Mucosa of gallbladder (tissue), 1 donor: ENCODE results near the gene RAP1GAP2. TPM values are rescaled to one million over a fixed set of nuclear protein-coding genes. Genes with fewer than 3 reads are reported as not detected.
"Not testable (repeated sequence)": the region's sequence is repeated elsewhere in the genome, so short reads cannot be mapped to it uniquely, and the experiment has no call there.

Experiments
- DNase-seq: peaks from one replicate; pipeline ENCODE4 v3.0.0-alpha.2; 2020; ENCODE audit warnings: low spot score
- total RNA-seq: library from RNA; stranded (reverse); gene quantifications from one replicate; pipeline ENCODE4 v1.2.1, GENCODE V29; 2021
- donor health status: DM: no; HTN: no; CAD: no.

RAP1GAP2 gene
- total RNA-seq, 1 donor from 2014 or later, result 32.8 TPM

DNA sequence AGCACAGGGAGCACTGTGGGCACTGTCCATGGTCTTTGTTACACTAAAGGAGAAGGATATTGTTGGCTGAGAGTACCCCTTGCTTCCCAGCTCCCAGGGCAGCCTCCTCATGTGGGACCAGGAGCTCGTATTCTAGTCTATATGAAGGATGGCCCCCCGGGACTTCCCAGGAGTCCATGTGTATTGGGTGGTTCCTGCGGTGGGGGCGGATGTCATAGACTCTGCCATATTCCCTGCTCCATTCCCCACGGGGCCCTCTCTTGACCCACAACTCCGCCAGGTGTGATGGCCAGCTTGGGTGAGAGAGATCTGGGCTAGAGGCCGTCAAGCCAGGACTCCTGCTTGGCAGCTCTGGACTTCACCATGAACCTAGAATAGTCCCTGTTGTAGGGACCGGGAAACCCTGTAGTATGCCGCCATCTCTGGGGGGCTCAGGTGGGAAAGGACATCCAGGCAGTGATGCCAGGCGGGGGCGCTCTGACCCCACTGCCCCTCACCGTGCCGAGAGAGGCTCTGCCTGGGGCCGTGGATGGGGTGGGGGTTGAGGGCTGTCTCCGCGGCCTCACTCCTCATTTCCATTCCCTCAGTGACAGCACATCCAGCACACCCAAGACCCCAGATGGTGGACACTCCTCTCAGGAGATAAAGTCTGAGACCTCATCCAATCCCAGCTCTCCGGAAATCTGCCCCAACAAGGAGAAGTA is 229.3 kb downstream of the RAP1GAP2 start:
- no peak for DNase-seq

- no peak for DNase-seq
Measured at GRCh38 chr17:3026125-3026855, 230.1 kb downstream of the RAP1GAP2 start.

- no peak for DNase-seq
Measured at GRCh38 chr17:3026856-3027751, 230.9 kb downstream of the RAP1GAP2 start.

DNA sequence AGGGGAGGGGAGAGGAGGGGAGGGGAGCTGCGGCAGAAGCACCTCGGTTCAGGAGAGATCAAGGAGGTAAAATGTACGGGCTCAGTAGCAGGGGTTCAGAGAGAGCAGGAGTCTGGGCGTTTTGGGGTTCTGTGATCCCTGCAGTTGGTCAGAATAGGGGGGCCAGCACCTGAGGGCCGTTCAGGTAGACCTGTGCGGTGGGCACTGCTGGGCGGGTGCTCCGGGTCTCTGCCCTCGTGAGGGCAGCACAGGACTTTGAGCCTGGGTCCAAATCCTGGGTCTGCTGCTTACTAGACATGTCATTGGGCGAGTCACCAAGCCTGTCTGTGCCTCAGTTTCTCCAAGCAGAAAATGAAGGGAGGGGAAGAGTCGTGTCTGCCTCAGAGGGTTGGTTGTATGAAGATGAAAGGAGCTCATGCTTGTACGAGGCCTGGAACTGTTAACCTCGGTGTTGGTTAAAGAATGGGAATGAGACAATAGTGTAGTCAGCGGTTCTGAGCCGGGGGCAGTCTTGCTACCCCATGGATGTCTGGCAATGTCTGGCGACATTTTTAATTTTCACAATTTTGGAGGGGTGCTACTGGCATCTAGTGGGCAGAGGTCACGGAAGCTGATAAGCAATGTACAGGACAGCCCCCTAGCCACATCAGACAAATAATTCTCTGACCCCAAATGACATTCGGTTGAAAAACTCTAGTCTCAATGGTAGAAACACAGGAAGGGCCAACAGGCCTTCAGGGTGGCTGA is 231.7 kb downstream of the RAP1GAP2 start:
- DNase-seq, result no peak

DNA sequence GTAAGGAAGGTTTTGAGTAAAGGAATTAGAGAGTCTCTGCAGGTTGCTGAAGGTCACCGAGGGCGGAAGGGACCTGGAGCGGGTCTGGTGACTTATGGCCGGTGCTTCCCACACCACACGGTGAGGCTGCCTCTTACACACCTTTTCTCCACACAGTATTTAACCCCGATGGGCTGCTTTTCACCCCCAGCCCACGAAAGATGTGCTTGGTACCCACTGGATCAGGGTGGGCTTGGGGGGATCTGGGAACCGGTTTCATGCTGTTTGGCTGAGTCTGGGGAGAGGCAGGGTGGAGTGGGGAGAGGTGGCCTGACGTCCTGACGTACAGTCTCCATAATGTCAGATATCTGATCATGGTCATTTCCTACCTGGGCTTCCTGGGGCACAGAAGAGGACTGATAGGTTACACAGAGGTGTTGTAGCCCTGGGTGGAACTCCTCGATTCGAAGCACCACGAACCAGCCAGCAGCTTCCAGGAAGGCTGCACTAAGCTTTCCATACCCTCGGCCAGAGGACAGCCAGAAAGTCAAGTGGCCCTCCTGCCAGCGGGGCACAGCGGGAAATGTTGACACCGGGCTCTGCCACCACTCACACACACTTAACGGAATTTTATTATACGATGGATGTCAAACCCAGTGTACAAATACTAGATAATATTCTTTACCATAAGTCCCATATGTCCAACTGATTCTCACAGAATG is 233.1 kb downstream of the RAP1GAP2 start:
- DNase-seq, result no peak

DNA sequence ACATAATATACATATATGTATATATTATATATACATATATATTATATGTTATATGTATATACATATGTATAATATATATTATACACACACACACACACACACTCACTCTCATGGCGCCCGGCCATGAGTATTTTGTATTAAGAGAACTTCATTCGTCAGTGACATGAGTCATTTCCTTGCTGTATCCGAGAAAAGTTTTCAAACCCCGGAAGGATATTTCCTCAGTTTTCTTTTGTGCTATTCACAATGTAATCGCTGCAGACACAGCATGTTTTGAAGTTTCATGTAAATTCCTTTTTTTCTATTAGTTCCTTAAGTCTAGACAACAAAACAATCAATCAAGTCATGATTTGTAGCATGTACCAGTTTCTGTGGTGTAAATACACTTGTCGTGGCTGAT is 233.9 kb downstream of the RAP1GAP2 start:
- DNase-seq, result no peak

GRCh38 chr17:3030852-3031470 is 234.7 kb downstream of the RAP1GAP2 start:
- DNase-seq, result not testable (repeated sequence)

- DNase-seq, result no peak
Measured at GRCh38 chr17:3032258-3033247, 236.3 kb downstream of the RAP1GAP2 start.

- no peak for DNase-seq
Measured at GRCh38 chr17:3033248-3033640, 237.0 kb downstream of the RAP1GAP2 start.

DNA sequence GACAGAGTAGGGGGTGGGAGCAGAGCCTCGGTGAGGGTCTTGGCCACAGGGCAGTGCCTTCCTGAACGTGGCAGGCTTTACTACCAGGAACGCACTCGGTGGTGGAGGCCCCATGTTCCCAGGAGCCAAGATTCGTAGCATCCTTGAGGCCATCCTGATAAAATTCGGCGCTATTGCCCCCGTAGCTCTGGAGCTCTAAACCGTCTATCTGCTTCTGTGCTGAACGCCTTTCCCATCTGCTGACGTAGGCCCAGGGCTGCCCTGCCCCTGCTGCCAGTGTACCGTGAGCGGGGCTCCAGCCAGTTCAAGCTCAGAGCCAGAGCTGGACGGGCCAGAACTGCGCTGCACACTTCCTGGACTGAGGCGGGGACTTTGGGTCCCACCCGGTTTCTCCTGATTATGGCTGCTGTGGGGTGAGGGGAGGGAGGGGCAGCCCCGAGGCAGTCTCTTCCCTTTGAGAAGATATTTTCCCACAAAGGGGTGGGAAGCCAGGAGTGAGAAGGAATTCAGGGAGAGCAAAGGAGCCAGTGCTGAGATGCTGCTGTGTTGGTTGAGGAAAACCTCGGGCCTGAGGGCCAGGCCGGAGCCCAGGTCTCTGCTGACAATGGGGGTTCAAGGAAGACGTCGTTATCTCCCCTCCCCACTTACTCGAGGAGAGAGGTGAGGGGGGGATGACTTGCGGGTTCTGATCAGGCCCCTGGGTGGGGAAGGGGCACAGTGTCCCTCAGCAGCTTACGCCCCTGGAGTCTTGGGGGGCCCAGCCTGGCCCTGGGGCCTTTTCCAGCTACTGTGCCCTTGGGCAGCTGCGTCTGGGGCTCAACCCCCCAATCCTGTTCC is 237.7 kb downstream of the RAP1GAP2 start:
- no peak for DNase-seq

- no peak for DNase-seq
Measured at GRCh38 chr17:3034578-3034920, 238.3 kb downstream of the RAP1GAP2 start.

DNA sequence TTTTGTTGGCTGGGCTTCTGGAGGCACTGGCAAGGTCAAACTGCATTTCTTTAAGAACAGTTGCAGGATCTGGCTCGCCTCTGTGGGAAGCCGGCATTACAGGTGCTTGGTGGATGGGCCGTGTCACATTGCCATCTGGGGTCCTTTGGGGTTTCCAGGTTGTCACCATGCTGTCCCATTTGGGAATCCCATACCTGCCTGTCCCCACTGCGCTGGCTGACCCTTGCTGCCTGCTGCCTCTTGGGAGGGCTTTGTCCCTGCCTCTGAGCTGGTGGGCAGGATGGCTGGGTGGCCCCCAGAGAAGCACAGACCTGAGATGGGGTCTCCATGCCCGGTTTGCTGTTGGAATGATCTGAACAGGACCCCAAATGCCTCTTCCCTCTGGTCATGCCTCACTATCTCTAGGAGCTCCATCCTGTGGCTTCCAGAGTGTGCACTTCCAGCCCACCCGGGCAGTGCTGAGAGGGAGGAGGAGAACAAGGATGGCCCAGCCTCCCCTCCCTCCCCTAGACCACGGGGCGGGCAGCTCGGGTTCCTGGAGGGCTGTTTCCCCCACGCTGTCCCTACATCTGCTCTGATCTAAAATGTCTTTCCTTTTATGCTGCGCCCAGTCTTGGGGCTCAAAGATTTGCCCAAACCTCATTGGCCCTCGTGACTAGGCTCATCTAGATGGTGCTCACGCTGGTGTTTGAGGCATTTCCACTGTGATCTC is 239.2 kb downstream of the RAP1GAP2 start:
- DNase-seq, result no peak

DNA sequence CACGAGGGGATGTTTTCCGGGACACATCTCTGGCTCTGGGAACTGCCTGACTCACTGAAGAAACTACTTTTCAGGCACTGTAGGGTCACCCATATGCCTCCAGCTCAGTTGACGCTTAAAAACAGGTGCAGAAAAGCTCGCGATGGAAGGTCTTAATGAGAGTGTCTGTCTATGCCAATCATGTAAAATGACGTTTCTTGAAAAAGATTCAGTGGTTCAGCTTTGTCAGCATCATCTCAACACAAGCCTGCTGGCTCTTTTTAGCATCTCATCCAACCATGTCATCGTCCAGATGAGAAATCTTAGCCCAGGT is 239.7 kb downstream of the RAP1GAP2 start:
- no peak for DNase-seq

GRCh38 chr17:3036800-3037199 is 240.6 kb downstream of the RAP1GAP2 start:
- DNase-seq, result no peak

DNA sequence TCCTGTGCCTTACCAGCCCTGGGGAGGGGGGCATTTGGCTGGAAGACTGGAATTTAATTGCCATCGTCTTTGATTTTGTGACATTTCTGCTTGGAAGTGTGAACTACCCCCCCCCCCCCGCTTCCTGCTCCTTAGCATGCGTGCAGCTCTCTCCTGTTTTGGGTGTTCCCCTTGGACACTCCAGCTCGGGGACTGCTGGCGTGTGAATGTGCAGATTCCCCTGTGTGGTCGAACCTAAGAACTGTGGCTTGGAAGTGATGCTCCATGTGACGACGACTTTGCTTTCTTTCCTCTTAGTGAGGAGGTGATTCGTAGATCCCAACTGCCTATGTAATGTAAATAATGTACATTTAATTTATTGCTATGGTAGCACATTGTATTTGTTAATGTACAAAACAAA is 241.0 kb downstream of the RAP1GAP2 start:
- DNase-seq, result no peak

DNA sequence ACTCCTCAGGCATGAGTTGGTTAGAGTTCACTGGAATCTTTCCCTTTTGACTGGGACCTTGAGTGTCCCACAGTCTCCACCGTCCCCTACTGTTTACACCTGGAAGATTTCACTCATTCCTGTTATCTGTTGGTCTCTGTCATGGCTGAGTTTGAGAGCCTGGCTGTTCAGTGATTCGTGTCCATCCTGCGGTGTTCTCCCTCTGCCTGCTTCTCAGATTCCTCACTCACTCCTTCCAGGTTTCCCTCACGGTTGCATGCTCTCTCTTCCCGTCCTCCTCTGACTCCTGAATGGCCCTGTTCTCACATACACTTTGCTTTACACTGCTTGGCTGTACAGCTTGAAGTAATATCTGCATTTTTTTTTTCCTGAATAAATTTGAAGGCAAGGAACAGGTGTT is 242.7 kb downstream of the RAP1GAP2 start:
- no peak for DNase-seq

DNA sequence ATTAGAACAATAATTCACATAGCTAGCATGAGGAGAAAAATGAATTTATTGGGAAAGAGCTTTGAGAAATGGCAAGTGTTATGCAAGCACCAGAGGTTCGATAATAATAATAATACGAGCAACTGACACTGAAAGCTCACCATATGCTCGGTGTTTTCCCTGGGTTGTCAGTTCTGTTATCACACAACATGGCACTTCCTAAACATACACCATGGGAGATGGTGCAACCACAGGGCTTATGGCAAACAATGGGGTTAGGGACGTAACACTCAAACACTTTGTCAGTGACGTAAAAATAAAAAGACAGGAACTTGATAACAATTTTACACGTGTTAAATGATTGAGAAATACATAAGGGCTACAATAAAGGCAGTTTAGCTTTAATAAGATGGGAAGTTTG is 243.5 kb downstream of the RAP1GAP2 start:
- DNase-seq, result no peak

DNA sequence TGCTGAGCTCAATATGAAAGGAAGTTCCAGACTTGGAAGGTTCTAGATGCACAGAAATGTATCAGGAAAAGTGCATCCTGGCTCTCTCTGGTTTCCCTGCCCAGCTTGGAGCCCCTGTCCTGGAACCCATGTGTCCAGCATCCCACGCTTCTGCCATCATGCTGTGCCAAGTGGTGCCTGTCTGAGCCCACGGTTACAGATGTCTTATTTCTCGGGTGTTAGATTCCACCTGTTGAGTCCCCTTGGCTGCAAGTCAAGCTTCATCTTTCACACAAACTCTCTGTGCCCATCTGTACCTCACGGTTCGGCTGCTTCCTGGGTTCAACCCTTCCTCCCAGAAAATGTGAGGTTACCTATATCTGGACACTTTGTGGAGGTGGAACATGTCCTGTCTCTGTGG is 244.6 kb downstream of the RAP1GAP2 start:
- DNase-seq, result no peak
